Kidney (tissue), 14 donors: ENCODE data around the gene FREM1. TPM values are rescaled to one million over a fixed set of nuclear protein-coding genes. Genes with fewer than 3 reads are reported as not detected.

ENCODE experiments used
- DNase-seq, 5 donors: peaks; one replicate each; pipeline ENCODE4 v3.0.0-alpha.2; 2013 to 2020
- FAIRE-seq: peaks from 2 replicates; lab custom pipeline; 2012; peaks lifted over from hg19 to GRCh38; lab: Jason Lieb, UNC
- H3K27ac ChIP-seq, 2 donors: one replicate each; pipeline ENCODE4 v1.7.0; 2013; ENCODE audit warnings: low read depth in 2 of 2, low read length in 2 of 2, inconsistent platforms in 1 of 2
- H3K27me3 ChIP-seq: one replicate; pipeline ENCODE4 v1.7.1; 2013; ENCODE audit warnings: low read length, inconsistent platforms; ENCODE audit not compliant: control insufficient read depth, insufficient read depth
- H3K36me3 ChIP-seq, 3 donors: one replicate each; pipeline versions ENCODE4 v1.7.0 to v1.7.1; 2013; ENCODE audit warnings: low read length in 3 of 3, control low read depth in 1 of 3, inconsistent platforms in 1 of 3; ENCODE audit not compliant: insufficient read depth in 3 of 3, control insufficient read depth in 2 of 3
- H3K4me1 ChIP-seq, 3 donors: one replicate each; pipeline versions ENCODE4 v1.7.0 to v1.7.1; 2013; ENCODE audit warnings: low read length in 3 of 3, inconsistent platforms in 1 of 3, low read depth in 1 of 3; ENCODE audit not compliant: control insufficient read depth in 2 of 3, insufficient read depth in 2 of 3
- H3K4me3 ChIP-seq, 3 donors: one replicate each; pipeline versions ENCODE4 v1.7.0 to v1.8.1; 2013; ENCODE audit warnings: low read length in 3 of 3, control low read depth in 1 of 3, inconsistent platforms in 1 of 3
- H3K9ac ChIP-seq, 3 donors: one replicate each; pipeline versions ENCODE4 v1.7.0 to v1.7.1; 2013; ENCODE audit warnings: low read length in 3 of 3, control low read depth in 1 of 3, inconsistent platforms in 1 of 3
- H3K9me3 ChIP-seq, 3 donors: one replicate each; pipeline versions ENCODE4 v1.7.0 to v1.7.1; 2013; ENCODE audit warnings: low read length in 3 of 3, control low read depth in 1 of 3, inconsistent platforms in 1 of 3; ENCODE audit not compliant: control insufficient read depth in 2 of 3, insufficient read depth in 1 of 3
- CTCF ChIP-seq: IDR thresholded peaks from 3 replicates; pipeline ENCODE4 v1.5.1; 2012; ENCODE audit warnings: mild to moderate bottlenecking, moderate library complexity, borderline replicate concordance; ENCODE audit not compliant: insufficient read depth; ENCODE audit errors: extremely low read depth
- intact Hi-C: fragments of 100-400 bp; cut with DNase I; formaldehyde crosslinking; loops from one replicate; pipeline ENCODE4 v1.11.1; 2022
- polyA plus RNA-seq: library from polyadenylated mRNA; stranded (reverse); fragments of 350-450 nt; fragmentation: Illumina TruSeq; extraction: RNeasy Lipid Tissue Mini Kit (QIAGEN cat#74804); gene quantifications from one replicate; pipeline ENCODE4 v1.2.3, GENCODE V29; 2014; ENCODE audit warnings: low read depth, low replicate concordance; ENCODE audit not compliant: insufficient read depth
- total RNA-seq: library from RNA; stranded (reverse); fragmentation: NEBNext Ultra II Directional; extraction: Animal tissue kit (Norgen Biotek cat#: 25700); gene quantifications from one replicate; pipeline ENCODE4 v1.2.1, GENCODE V29; 2021
- donor health status: control.
- donor health status: control.
- donor health status: control.
- donor health status: control.
- donor health status: control.
- donor health status: DM: yes; HTN: yes; CAD: no.
- donor health status: Normal renal cell carcinoma (clear cell type).

FREM1 gene
- total and polyA plus RNA-seq, 2 donors from 2014 or later: 8.3 to 17.0 TPM

GRCh38 chr9:14822666-14823065 is 87.6 kb downstream of the FREM1 start:
- intact Hi-C loops: no loop called here
- FAIRE-seq: no peak

GRCh38 chr9:14819183-14819582 is 91.0 kb downstream of the FREM1 start:
- Histone ChIP-seq H3K9ac (no peak overlapping the region), H3K9me3 (no peaks in the 10 kb centered on the region), H3K36me3 (peaks cover 20 to 23% (median 20%) of the 10 kb centered on the region in 3 donors), H3K4me1 (no peaks in the 10 kb centered on the region), H3K27ac (no peak overlapping the region), H3K4me3 (no peak overlapping the region), H3K27me3 (no peaks in the 10 kb centered on the region)
- DNase-seq (no peak), FAIRE-seq (no peak)
- intact Hi-C loops: no loop called here
- TF ChIP-seq CTCF: no peak

More at GRCh38 chr9:14822666-14823065, 87.6 kb downstream of the FREM1 start:
- Histone ChIP-seq H3K27ac (no peak overlapping the region), H3K9ac (no peak overlapping the region), H3K27me3 (no peaks in the 10 kb centered on the region), H3K4me3 (no peak overlapping the region), H3K4me1 (no peaks in the 10 kb centered on the region), H3K9me3 (no peaks in the 10 kb centered on the region), H3K36me3 (peaks cover 18 to 27% (median 19%) of the 10 kb centered on the region in 3 donors)
- TF ChIP-seq CTCF: no peak
- DNase-seq: no peak

GRCh38 chr9:14814249-14814628 is 96.0 kb downstream of the FREM1 start:
- no peak for DNase-seq
- Histone ChIP-seq H3K4me1 (no peaks in the 10 kb centered on the region), H3K27me3 (no peaks in the 10 kb centered on the region), H3K9me3 (peaks cover 0 to 1% (median 0%) of the 10 kb centered on the region in 3 donors), H3K4me3 (no peak overlapping the region), H3K27ac (no peak overlapping the region), H3K9ac (no peak overlapping the region), H3K36me3 (peaks cover 26 to 33% (median 27%) of the 10 kb centered on the region in 3 donors)
- no peak for FAIRE-seq
- no peak for TF ChIP-seq CTCF
- intact Hi-C loops: no loop called here
